Fibroblast of lung (primary cell): ENCODE data around the gene PALB2. TPM values are rescaled to one million over a fixed set of nuclear protein-coding genes. Genes with fewer than 3 reads are reported as not detected.

Experiments used
- DNase-seq, 2 donors: peaks; one replicate each; pipeline versions ENCODE4 v3.0.0 to v3.0.0-alpha.2; 2010; ENCODE audit warnings: low read depth in 2 of 2
- H2AFZ ChIP-seq: 2 replicates; pipeline ENCODE4 v1.5.1; 2012; ENCODE audit warnings: low read length, control low read depth, inconsistent platforms
- H3K27ac ChIP-seq: 2 replicates; pipeline ENCODE4 v1.5.1; 2011; ENCODE audit warnings: low read length, control low read depth; ENCODE audit not compliant: insufficient read depth
- H3K27me3 ChIP-seq: 2 replicates; pipeline ENCODE4 v1.5.1; 2011; ENCODE audit warnings: mild to moderate bottlenecking, low read length; ENCODE audit not compliant: control insufficient read depth, insufficient read depth
- H3K36me3 ChIP-seq: 2 replicates; pipeline ENCODE4 v1.5.1; 2011; ENCODE audit warnings: low read length; ENCODE audit not compliant: control insufficient read depth, insufficient read depth
- H3K4me1 ChIP-seq: 2 replicates; pipeline ENCODE4 v1.5.1; 2011; ENCODE audit warnings: low read length; ENCODE audit not compliant: control insufficient read depth, insufficient read depth; ENCODE audit errors: extremely low read depth
- H3K4me2 ChIP-seq: 2 replicates; pipeline ENCODE4 v1.5.1; 2011; ENCODE audit warnings: low read length, control low read depth; ENCODE audit not compliant: insufficient read depth; ENCODE audit errors: extremely low read depth
- H3K4me3 ChIP-seq, 4 experiments: fragments of 200-600 bp in 1 of 4; sonication (generic) in 1 of 4; replicated peaks in 1 of 4; 2 replicates each; pipeline ENCODE4 v1.5.1; 2011 to 2016; ENCODE audit warnings: low read length in 4 of 4, low read depth in 3 of 4, mild to moderate bottlenecking in 3 of 4, control low read depth in 2 of 4, inconsistent platforms in 1 of 4, mixed read lengths in 1 of 4; ENCODE audit not compliant: insufficient read depth in 1 of 4; ENCODE audit errors: control extremely low read depth in 1 of 4
- H3K79me2 ChIP-seq: 2 replicates; pipeline ENCODE4 v1.5.1; 2012; ENCODE audit warnings: mild to moderate bottlenecking, low read length, inconsistent platforms; ENCODE audit not compliant: control insufficient read depth, insufficient read depth
- H3K9ac ChIP-seq: 2 replicates; pipeline ENCODE4 v1.5.1; 2011; ENCODE audit warnings: mild to moderate bottlenecking, low read length, control low read depth; ENCODE audit not compliant: insufficient read depth
- H3K9me3 ChIP-seq: 2 replicates; pipeline ENCODE4 v1.5.1; 2012; ENCODE audit warnings: low read depth, low read length; ENCODE audit not compliant: control insufficient read depth, insufficient read depth
- H4K20me1 ChIP-seq: 2 replicates; pipeline ENCODE4 v1.5.1; 2011; ENCODE audit warnings: low read length; ENCODE audit not compliant: control insufficient read depth, insufficient read depth; ENCODE audit errors: extremely low read depth
- EZH2 ChIP-seq: IDR thresholded peaks from 2 replicates; pipeline ENCODE4 v1.5.1; 2012; ENCODE audit warnings: low read length, control low read depth, mild to moderate bottlenecking; ENCODE audit errors: missing control alignments
- polyA minus RNA-seq: library from RNA; depleted of rRNA, polyadenylated mRNA; stranded (reverse); fragments of >200 nt; gene quantifications from 2 replicates; pipeline ENCODE4 v1.2.3, GENCODE V29; 2011; ENCODE audit warnings: low replicate concordance
- polyA plus RNA-seq, 2 donors: library from polyadenylated mRNA; depleted of rRNA in 1 of 2; stranded (reverse) in 1 of 2; unstranded in 1 of 2; fragments of >200 nt; gene quantifications; 2 replicates each; pipeline ENCODE4 v1.2.1, GENCODE V29; 2011 to 2012; ENCODE audit warnings: missing spikeins in 1 of 2
- total RNA-seq: library from RNA; depleted of rRNA; stranded (reverse); fragments of >200 nt; gene quantifications from 2 replicates; pipeline ENCODE4 v1.2.1, GENCODE V29; 2014
- TF ChIP-seq, protein P1 (sequence below), 2 donors: IDR thresholded peaks in 1 of 2; conservative IDR thresholded peaks in 1 of 2; 1 replicate in 1 of 2; 2 replicates in 1 of 2; pipeline ENCODE4 v1.5.1; 2011 to 2012; ENCODE audit warnings: low read length in 2 of 2, control low read depth in 1 of 2, inconsistent platforms in 1 of 2, low read depth in 1 of 2, mild to moderate bottlenecking in 1 of 2

PALB2 gene
- total RNA-seq = 8.1 and 9.2 TPM in 2 replicates
- 7.7 and 7.9 TPM in 2 replicates for polyA plus RNA-seq
- polyA plus RNA-seq (2012) = 7.5 and 7.7 TPM in 2 replicates
- 3.7 and 8.5 TPM in 2 replicates for polyA minus RNA-seq

DNA sequence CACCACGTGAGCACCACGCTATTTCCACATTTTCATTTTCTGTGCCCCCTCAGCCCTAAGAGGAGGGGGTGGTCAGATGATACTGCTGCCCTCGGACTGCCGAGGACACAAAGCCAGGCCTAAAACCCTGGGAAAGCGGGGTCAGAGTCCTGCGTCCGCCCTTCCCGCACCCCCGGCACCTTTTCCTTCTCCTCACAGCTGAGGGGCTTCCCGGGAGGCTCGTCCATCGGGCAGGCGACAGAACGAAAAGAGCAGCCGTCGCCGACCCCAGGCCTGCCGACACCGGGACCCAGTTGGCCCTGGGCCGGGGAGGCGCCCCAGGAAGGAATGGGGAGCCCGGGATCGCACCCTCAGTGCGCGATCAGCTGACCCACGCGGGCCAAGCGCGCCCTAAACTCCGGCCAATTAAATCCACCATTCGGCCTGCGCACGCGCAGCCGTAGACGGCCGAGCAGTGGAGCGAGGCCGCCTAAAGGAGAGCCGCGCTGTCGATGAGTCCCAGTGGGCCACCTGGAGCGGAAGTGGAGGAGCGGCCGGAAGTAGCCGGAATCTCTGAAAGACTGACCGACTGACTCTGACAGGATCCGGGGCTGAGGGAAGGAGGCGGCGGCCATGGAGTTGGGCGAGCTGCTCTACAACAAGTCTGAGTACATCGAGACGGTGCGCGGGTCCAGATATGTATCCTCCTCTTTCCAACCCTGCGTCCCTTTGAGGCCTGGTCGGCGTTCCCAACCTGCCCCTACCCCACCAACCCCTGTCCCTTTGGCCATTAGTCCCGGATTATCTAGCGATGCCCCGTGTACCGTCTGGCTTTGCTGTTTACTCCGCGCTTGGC, at the start of gene PALB2, which contains the start of gene DCTN5:
PALB2 (minus strand) TSS at position 380 of the 835 bp plus-strand sequence; CDS start at position 227, 153 bp downstream.
DCTN5 (plus strand) TSS at position 536 of the 835 bp plus-strand sequence; CDS start at position 613, 77 bp downstream.
- TF ChIP-seq, protein P1, sequence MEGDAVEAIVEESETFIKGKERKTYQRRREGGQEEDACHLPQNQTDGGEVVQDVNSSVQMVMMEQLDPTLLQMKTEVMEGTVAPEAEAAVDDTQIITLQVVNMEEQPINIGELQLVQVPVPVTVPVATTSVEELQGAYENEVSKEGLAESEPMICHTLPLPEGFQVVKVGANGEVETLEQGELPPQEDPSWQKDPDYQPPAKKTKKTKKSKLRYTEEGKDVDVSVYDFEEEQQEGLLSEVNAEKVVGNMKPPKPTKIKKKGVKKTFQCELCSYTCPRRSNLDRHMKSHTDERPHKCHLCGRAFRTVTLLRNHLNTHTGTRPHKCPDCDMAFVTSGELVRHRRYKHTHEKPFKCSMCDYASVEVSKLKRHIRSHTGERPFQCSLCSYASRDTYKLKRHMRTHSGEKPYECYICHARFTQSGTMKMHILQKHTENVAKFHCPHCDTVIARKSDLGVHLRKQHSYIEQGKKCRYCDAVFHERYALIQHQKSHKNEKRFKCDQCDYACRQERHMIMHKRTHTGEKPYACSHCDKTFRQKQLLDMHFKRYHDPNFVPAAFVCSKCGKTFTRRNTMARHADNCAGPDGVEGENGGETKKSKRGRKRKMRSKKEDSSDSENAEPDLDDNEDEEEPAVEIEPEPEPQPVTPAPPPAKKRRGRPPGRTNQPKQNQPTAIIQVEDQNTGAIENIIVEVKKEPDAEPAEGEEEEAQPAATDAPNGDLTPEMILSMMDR (conservative IDR thresholded peaks at IDR 0.05 in 1 of 2, IDR thresholded peaks at IDR 0.05 in 1 of 2; ENCODE audit: low read depth in 1 of 2, low read length in 2 of 2) = no peak
- peaks cover 4% of the 10 kb centered on the region for H3K36me3 ChIP-seq
- H3K4me3 ChIP-seq = peak within 1 kb of the TSS; percentile 65 to 100 (median 93)
- peak within 1 kb of the TSS; percentile 89 for H3K9ac ChIP-seq
- H3K4me2 ChIP-seq = peak within 1 kb of the TSS; percentile 97
- H3K79me2 ChIP-seq = peaks cover 37% of the 10 kb centered on the region
- H4K20me1 ChIP-seq = no peaks in the 10 kb centered on the region
- peak; percentile 92 to 93 for DNase-seq
- H2AFZ ChIP-seq = peak within 1 kb of the TSS; percentile 95
- no peaks in the 10 kb centered on the region for H3K27me3 ChIP-seq
- H3K4me1 ChIP-seq = peaks cover 2% of the 10 kb centered on the region
- H3K27ac ChIP-seq = peak within 1 kb of the TSS; percentile 80
- H3K9me3 ChIP-seq = no peaks in the 10 kb centered on the region

DNA sequence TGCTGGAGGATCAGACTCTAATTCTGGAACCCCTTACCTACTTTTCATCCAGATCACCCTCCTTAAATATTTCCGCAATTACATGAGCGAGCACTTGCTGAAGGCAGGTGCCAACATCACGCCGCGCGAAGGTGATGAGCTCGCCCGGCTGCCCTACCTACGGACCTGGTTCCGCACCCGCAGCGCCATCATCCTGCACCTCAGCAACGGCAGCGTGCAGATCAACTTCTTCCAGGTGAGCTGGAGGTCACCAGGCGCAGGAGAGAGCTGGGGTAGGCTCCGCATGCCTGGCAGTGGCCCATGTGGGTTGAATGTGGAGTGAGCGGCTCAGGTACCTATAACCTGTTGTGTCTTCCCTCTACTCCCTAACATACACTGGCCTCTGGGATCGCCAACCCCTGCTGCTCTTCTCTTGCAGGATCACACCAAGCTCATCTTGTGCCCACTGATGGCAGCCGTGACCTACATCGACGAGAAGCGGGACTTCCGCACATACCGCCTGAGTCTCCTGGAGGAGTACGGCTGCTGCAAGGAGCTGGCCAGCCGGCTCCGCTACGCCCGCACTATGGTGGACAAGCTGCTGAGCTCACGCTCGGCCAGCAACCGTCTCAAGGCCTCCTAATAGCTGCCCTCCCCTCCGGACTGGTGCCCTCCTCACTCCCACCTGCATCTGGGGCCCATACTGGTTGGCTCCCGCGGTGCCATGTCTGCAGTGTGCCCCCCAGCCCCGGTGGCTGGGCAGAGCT, 48.5 kb upstream of the PALB2 start:
- DNase-seq = no peak
- H3K9me3 ChIP-seq = no peaks in the 10 kb centered on the region
- no peaks in the 10 kb centered on the region for H3K27me3 ChIP-seq
- H3K27ac ChIP-seq = no peak overlapping the region
- peaks cover 2% of the 10 kb centered on the region for H3K79me2 ChIP-seq
- H3K4me1 ChIP-seq = no peaks in the 10 kb centered on the region
- H3K36me3 ChIP-seq = peaks cover 25% of the 10 kb centered on the region
- no peak overlapping the region for H3K4me3 ChIP-seq
- no peak for TF ChIP-seq EZH2
- TF ChIP-seq, protein P1 (conservative IDR thresholded peaks at IDR 0.05 in 1 of 2, IDR thresholded peaks at IDR 0.05 in 1 of 2; ENCODE audit: low read depth in 1 of 2, low read length in 2 of 2) = no peak
- H4K20me1 ChIP-seq = no peaks in the 10 kb centered on the region
- no peak overlapping the region for H3K4me2 ChIP-seq
- no peak overlapping the region for H3K9ac ChIP-seq
- H2AFZ ChIP-seq = no peak overlapping the region
